GM18873 (cell line): ENCODE measurements around the gene SUN3.
"Not testable (repeated sequence)": the region's sequence is repeated elsewhere in the genome, so short reads cannot be mapped to it uniquely, and the experiment has no call there.

ENCODE experiments used
- ATAC-seq: cut with Tn5 transposase; IDR thresholded peaks from one replicate; pipeline ENCODE4 v1.9.1; 2021; ENCODE audit warnings: mild to moderate bottlenecking, moderate library complexity, moderate number of reproducible peaks; ENCODE audit not compliant: unreplicated experiment, low FRiP score

SUN3 gene

DNA sequence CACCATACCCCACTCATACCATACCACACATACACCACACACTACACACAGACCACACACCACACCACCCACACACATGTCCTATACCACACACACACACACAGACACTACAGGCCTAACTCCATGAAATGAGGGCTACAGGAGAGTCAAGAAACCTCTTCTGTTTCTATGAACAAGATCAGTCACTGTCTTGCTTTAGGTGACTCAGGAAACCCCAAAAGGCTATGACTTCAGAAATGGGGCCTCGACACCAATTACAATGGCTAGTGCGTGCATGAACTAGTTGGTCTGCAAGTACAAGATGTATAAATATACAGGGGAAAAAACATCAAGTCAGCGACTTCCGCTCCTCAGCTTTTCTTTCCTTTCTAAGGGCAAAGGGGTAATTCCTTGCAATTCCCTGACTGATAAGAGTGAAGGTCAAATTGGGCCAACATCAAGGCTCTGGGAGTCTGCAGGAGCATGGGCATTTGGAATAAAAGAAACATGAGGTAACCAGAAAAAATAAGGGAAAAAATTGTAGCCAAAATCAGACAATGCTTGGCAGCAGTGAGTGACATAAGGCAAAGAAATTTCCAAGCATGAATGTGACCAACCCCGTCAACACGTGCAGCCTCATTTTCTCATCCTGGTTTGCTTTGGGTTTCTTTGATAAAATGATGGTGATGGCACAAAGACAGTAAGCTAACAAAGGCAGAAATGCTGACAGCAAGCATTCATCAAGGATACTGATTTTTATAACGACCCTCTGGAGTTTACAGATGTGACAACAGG lies 82.1 kb downstream of the SUN3 start:
- no peak for ATAC-seq

DNA sequence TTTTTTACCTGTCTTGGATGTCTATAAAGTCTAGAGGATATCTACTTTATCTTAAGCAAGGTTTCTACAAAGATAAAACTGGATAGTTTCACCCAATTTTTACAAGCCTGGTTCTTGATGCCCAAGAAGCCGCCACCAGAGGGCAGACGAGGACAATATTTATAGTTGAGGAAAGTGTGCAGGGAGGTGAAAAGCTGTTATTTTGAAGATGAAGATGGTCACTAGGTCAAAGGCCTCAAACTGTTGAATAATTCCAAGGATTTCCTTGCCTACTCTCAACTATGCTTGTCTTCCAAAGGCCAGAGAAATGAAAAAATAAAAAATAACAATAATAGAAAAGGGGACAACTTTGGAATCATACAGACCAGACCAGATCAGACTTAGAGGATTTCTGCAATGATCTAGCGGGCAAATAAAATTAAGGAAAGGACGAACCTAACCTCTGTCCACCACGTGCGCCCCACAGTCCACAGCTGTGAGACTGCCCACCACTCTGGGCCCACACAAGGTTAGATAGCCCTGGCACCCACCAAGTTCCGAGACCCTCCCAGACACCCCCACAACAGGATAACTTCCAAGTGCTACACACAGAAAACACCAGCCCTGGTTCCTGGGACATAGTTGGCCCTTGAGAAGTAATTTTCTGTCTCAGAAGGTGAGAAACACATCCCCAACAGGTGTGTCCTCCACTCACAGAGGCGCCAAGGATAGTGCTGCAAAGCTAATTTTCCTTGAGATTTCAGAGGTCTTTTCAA lies 83.5 kb downstream of the SUN3 start:
- no peak for ATAC-seq

DNA sequence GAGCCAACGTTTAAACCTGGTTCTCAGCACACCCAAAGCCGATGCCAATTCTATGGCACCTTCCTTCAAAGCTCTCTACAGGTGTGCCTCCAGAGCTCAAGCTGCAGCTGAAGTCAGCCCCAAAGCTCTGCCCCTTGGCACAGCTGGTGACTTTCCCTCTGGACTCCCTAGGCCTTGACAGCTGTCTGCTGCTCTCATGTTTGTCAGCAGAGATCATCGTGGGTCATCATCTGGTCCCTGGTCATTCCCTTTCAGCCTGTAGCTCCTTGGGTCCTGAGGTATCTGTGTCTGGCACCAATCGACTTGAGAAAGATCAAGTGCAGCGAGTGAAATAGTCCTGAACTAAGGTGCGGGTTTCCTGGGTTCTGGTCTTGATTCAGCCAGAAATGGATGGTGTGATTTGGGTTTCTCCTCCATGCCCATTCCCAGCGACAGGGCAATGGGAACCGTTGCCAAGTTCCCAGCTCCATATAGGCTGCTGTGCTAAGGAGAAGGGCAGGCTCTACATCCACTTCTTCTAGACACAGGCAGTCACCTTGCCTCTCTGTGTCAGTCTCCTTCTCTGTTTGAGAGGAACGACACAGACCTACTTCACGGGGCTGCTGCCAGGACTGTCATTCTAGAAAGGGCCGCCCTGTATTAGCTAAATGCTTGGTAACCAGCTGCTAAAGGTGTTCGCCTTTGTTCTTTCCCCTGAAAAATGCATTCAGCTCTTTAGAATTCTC lies 84.2 kb downstream of the SUN3 start:
- ATAC-seq = no peak

DNA sequence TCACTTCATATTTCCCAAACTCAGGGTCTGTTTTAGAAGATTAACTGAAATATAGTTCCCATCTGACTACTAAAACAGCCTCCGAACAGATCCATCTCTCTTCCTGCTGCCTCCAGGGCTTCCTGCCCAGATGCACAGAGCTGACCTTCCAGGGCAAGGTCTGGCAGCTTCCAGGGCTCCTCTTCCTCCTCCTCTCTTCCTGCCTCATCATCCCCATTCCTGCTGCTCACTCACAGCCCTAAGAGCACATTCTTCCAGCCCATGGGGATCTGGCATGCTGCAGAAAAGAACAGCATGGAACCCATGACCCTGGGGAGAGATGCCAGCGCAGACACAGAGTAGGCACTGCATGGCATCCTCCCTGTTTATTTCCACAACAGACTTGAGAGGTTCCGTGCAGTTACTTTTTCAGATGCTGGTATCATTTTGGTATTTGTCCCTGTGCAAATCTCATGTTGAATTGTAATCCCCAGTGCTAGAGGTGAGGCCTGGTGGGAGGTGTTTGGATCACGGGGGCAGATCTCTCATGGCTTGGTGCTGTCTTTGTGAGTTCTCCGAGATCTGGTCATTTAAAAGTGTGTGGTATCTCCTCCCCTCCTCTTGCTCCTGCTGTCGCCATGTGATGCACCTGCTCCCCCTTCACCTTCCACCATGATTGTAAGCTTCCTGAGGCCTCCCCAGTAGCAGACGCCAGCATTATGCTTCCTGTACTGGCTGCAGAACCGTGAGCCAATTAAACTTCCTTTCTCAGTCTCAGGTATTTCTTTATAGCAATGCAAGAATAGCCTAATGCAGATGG lies 85.0 kb downstream of the SUN3 start:
- no peak for ATAC-seq

DNA sequence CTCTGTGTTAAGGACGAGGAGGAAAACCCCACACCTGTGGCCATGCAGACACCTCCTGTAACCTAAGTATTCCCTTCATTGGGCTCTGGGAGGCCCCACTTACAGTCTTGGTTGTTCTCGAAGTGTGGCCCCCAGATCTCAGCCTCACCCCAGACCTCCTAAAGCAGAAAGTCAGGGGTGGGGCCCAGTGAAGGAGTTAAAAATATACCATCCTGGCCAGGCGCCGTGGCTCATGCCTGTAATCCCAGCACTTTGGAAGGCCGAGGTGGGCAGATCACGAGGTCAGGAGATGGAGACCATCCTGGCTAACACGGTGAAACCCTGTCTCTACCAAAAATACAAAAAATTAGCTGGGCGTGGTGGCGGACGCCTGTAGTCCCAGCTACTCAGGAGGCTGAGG lies 86.3 kb downstream of the SUN3 start:
- not testable (repeated sequence) for ATAC-seq

DNA sequence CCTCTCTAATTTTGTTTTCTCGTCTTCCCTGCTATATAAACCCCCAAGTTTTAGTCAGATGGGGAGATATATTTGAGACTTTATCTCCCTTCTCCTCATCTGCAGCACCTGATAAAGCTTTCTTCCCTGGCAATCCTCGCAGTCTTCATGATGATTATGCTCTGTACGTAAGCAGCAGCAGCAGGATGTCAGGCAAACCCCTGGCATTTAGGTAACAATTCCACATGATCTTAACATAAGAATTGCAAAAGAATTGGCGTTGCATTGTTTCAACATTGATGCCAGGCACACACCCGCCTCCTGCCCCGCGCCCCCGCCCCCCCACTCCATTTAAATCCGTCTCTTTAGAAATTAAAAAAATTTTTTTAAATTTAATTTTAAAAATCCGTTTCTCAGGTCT lies 86.8 kb downstream of the SUN3 start:
- no peak for ATAC-seq

DNA sequence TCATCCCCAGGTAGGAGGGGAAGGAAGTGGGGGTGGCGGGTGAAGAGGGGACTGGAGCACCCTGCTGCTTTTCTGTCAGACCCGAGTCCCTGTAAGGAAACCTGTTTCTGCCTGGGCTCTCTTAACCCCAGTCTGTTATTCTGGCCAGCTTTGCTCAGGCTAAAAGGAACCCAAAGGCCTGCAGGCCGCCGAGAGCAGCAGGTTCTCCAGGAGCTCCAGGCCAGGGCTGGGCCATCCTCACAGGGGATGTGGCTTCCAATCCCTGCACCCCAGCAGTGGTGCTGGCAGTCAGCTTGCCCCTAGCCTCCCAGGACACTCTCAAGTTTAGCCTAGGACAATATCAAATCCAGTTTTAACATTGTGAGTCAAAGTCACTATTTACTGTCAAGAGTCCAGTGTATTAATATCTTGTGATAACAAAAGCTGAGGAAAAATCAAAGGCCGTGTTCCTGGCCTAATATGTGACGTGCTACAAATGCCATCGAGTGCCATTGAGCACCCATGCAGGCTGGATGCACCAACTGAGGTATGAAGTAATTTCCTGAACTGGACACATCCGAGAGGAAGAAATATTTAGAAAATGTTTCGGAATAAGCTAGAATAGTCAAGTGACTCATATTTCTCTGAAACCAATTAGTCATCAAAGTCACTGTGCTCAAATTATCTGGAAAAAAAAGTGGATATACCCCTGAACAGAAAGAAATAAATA lies 87.6 kb downstream of the SUN3 start:
- no peak for ATAC-seq

DNA sequence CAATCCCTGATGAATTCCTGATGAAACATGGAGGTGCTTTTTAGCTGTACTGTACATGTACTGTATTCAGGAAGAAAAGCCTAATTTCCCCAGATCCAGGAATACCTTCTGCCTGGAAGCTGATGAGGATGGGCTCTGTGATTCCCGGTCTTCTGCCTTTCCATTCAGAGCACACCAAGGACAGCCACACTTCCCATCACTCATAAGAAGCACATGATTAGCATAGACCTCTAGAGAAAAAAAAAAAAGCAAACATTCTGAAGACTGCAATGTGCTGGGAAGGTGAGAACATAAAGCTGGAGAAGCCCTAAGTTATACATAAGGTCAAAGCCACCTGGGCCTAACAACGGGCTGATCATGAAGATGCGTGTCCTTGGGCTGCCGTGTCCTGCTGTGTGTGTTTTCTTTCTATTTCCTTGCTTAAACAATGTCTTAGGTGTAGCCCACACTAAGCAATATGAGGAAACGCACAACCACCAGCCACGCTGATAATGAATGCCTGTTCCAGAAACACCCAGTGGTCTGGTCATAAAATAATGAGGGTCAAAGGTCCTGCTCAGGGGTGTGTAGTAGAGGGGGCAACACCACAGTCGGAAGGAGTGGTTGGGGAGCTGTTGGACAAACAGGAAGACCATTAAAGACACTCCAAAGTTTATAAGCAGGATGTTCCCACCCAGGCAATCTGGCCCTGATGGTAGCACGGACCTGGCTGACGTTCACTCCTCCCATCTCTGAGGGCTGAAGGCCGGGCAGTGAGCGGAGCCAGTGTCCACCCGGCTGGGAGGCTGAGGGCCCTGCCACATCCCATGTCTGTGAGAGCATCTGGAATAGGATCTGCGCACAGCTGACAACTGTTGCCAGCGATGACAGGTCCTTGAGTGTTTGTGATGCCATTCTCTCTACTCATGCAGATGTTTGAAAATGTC lies 88.6 kb downstream of the SUN3 start:
- ATAC-seq = no peak

DNA sequence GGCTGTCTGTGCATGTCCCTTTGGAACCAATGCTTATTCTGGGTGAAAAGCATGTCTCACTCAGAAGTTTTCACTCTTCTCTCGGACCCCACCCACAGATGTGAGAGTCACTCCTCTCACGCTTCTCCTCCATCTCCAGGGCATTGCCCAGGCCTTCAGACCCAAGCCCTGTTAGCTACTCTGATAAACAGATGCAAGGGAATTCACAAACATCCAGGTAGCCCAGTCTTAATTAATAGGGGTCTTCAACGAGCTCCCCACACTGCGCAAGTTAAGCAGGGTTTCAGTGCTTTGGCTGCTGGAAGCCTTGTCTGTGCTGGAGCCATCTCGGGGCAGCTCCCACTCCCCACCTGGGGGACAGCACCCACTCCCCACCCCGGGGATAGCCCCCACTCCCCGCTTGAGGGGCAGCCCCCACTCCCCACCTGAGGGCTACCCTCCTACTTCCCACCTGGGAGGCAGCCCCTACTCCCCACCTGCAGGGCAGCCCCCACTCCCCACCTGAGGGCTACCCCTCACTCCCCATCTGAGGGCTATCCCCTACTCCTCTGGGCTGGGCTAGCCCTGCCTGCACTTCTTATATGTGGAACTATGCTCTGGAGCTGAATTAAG lies 89.4 kb downstream of the SUN3 start:
- ATAC-seq = no peak

DNA sequence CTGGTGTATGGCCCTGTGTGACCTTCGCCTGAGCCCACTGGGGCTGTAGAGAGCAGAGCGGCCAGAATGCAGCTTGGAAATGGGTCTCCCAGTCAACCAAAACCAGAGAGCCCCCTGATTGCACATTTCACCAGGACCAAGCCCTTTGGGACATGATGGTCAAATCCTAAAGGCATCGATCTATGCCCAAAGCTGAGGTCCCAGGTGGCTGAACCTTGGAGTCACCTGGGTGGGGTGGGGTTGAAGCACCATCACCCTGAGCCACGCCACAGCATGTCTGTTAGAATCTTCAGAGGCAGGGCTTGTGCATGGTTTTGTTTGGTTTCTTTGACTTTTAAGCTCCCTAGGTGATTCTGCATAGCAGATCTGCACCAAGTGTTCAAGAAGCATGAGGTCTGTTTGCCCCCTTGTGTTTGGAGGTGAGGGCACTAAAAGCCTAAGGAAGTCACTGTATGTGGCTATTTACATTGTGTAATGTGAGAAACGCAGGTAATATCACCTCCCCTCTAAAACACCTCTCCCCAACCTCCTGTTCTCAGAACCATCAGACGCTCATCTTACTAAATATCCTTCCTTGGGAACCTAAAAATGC lies 90.2 kb downstream of the SUN3 start:
- no peak for ATAC-seq

DNA sequence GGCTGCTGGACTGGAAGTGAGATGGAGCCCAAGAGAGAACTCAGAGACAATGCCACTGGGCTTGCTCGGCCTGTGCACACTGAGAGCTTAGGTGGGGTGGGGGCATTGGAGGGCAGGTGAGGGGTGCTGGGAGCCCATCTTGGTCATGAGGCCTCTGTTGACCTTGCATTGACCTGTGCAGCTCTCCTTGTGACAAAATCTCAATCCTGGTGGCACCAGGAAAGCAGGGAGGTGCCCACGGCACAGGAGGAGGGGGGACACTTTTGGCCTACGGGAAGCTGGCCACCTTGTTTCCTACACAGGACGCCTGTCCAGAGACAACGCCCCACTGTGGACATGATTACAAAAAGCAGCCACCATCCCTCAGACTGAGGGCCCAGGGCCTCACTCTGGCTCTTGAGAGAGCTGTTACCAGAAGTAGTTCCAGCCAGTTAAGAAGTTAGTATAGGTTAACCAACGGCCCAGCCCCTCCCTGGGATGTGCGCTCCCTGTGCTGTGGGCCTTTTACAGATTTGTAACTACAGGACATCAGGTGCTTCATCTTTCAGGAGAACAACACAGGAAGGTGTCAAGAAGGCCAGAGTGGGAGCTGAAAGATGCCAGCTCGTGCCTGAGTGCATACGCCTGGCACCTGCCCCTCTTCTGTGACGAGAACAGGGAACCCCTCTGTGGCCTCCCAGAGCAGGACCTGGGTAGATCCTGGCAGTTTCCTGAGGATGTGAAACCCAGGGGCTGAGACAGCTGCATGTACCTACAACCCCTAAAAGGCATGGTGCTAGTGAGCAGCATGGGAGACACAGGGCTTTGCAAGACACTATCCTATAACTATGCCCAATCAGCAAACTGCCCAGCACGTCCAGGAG lies 91.0 kb downstream of the SUN3 start:
- peak; percentile 58 for ATAC-seq
